Keratinocyte (primary cell): ENCODE data around the gene EID2B.

Experiments
- CTCF ChIP-seq, 3 experiments: IDR thresholded peaks in 1 of 3; conservative IDR thresholded peaks in 1 of 3; optimal IDR thresholded peaks in 1 of 3; 2 replicates in 2 of 3; 3 replicates in 1 of 3; pipeline versions ENCODE3 to v1.5.1; 2011; ENCODE audit warnings: low read length in 3 of 3, mild to moderate bottlenecking in 3 of 3, moderate library complexity in 2 of 3, control low read depth in 1 of 3, inconsistent platforms in 1 of 3; ENCODE audit not compliant: insufficient read depth in 2 of 3; ENCODE audit errors: extremely low read depth in 1 of 3
- EZH2 ChIP-seq: IDR thresholded peaks from one replicate; pipeline ENCODE4 v1.6.1; 2012; ENCODE audit warnings: inconsistent platforms, mild to moderate bottlenecking, low read length, moderate library complexity

- TF ChIP-seq CTCF (optimal IDR thresholded peaks at IDR 0.05 in 1 of 3, IDR thresholded peaks at IDR 0.05 in 1 of 3, conservative IDR thresholded peaks at IDR 0.05 in 1 of 3; ENCODE audit: extremely low read depth in 1 of 3, insufficient read depth in 2 of 3, low read length in 3 of 3) (no peak), EZH2 (no peak)
These were observed 11.7 kb upstream of the EID2B start for GRCh38 chr19:39544226-39544903.
